ENCODE results near the gene CELF2.

Gene CELF2

DNA sequence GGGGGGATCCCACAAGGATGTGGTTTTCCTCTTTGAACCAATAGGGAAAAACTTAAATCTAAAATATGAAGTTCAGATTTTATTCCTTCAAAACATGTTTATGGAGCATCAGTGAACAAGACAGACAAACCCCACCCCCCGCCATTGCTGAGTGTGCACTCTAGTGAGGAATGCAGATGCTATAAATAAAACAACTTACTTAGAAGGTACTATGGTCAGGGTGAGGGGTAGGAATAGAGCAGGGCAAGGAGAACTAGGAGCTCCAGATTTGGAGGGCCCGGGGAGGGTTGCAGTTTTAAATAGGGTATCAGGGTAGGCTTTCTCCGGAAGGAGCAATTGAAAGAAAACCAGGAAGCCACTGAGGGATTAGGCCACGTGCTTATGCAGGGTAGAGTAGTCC lies 47.9 kb downstream of the CELF2 start:
- Histone ChIP-seq H3K36me3 (peaks cover 0 to 4% (median 0%) of the 10 kb centered on the region in 3 donors), H3K9me3 (no peaks in the 10 kb centered on the region), H3K4me1 (peaks cover 0 to 5% (median 0%) of the 10 kb centered on the region in 4 donors), H3K4me3 (no peak overlapping the region), H3K27me3 (no peaks in the 10 kb centered on the region), H3K27ac (no peak overlapping the region)
- no peak for DNase-seq
- TF ChIP-seq, protein P1, sequence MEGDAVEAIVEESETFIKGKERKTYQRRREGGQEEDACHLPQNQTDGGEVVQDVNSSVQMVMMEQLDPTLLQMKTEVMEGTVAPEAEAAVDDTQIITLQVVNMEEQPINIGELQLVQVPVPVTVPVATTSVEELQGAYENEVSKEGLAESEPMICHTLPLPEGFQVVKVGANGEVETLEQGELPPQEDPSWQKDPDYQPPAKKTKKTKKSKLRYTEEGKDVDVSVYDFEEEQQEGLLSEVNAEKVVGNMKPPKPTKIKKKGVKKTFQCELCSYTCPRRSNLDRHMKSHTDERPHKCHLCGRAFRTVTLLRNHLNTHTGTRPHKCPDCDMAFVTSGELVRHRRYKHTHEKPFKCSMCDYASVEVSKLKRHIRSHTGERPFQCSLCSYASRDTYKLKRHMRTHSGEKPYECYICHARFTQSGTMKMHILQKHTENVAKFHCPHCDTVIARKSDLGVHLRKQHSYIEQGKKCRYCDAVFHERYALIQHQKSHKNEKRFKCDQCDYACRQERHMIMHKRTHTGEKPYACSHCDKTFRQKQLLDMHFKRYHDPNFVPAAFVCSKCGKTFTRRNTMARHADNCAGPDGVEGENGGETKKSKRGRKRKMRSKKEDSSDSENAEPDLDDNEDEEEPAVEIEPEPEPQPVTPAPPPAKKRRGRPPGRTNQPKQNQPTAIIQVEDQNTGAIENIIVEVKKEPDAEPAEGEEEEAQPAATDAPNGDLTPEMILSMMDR (IDR thresholded peaks at IDR 0.05): no peak
- intact Hi-C loops (cut with DNase I; ENCODE audit: low total_unique reads): no loop called here

DNA sequence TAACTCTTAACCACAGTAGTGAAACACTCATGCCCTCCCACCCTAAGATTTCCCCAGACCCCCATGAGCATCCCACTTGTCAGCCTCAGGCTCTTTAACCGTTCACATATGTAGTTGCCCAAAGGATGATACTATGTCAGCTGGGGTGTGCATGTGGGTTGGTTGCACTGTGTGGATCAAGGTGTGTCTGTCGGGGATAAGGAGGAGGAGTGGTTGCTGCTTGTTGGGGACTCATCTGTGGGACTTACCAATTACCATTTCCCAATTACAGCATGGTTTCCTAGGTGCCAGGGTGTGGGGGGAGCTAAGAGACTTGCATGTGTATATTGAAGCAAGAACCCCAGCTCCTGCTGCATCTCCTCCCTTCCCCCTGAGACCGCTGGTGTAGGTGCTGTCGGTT lies 48.8 kb downstream of the CELF2 start:
- TF ChIP-seq, protein P1 (IDR thresholded peaks at IDR 0.05): no peak
- Histone ChIP-seq H3K9me3 (no peaks in the 10 kb centered on the region), H3K27me3 (no peaks in the 10 kb centered on the region), H3K4me3 (no peak overlapping the region), H3K27ac (no peak overlapping the region), H3K36me3 (peaks cover 0 to 4% (median 0%) of the 10 kb centered on the region in 3 donors), H3K4me1 (peaks cover 0 to 5% (median 0%) of the 10 kb centered on the region in 4 donors)
- intact Hi-C loops (cut with DNase I; ENCODE audit: low total_unique reads): no loop called here
- no peak for DNase-seq

DNA sequence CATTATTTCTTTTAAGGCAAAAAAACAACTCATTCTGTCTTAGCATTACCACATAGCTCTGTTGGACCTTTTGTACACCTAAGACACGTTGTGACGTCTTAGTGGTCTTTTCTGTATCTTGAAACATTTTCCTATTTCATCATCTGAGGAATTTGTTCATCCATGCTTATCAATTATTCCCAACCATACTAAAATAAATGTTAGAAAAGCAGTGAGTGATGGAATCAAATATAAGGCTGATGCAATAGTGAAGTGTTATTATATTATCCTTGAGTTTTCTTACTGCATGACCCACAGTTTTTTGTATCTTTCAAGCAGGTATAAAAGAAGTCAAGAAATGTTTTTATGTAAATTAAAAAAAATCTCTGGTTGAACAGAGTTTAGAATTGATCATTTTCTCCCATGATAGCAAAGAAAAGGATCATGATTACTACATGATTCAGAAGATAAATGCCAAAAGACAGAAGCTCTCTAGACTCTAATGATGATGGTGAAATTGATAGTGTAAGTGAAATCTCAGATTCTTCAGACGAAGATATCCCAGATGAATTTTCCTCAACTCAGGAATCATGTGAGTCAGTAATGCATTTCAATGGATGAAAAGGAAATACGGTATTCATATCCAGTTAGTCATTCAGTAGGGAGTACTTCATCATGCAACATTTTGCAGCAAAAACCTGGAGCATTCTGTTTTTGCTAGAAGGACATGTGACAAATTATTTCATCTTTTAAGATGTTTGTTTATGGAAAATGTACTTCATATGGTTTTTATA lies 51.4 kb downstream of the CELF2 start:
- intact Hi-C loops (cut with DNase I; ENCODE audit: low total_unique reads): no loop called here
- Histone ChIP-seq H3K36me3 (no peaks in the 10 kb centered on the region), H3K4me1 (peaks cover 0 to 16% (median 12%) of the 10 kb centered on the region in 4 donors), H3K9me3 (no peaks in the 10 kb centered on the region), H3K27me3 (no peaks in the 10 kb centered on the region), H3K27ac (no peak overlapping the region), H3K4me3 (no peak overlapping the region)
- TF ChIP-seq, protein P1 (IDR thresholded peaks at IDR 0.05): no peak
- DNase-seq: no peak

DNA sequence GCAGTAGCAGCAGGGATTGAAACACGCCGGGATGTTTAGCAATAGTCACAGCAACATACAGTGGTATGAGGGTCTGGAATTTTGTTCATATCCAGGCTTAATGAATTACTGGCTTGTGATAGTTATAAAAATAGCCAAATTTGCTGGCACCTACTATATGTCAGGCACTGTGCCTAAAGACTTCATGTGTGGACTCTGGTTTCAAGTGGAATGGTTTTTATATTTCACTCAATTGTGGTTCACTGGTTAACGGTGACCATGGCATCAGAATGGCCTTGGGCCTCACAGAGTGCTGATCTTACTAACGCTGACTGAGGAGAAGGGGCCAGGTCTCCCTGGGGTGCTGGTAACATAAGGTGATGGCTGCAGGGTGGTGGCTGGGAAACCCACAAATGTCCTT lies 55.7 kb downstream of the CELF2 start:
- no peak overlapping the region for H3K27ac ChIP-seq
- no peaks in the 10 kb centered on the region for H3K36me3 ChIP-seq
- H3K4me3 ChIP-seq: no peak overlapping the region
- TF ChIP-seq, protein P1 (IDR thresholded peaks at IDR 0.05): no peak
- H3K27me3 ChIP-seq: no peaks in the 10 kb centered on the region
- peaks cover 0 to 27% (median 11%) of the 10 kb centered on the region in 4 donors for H3K4me1 ChIP-seq
- H3K9me3 ChIP-seq: no peaks in the 10 kb centered on the region
- intact Hi-C loops (cut with DNase I; ENCODE audit: low total_unique reads): no loop called here
- no peak for DNase-seq

DNA sequence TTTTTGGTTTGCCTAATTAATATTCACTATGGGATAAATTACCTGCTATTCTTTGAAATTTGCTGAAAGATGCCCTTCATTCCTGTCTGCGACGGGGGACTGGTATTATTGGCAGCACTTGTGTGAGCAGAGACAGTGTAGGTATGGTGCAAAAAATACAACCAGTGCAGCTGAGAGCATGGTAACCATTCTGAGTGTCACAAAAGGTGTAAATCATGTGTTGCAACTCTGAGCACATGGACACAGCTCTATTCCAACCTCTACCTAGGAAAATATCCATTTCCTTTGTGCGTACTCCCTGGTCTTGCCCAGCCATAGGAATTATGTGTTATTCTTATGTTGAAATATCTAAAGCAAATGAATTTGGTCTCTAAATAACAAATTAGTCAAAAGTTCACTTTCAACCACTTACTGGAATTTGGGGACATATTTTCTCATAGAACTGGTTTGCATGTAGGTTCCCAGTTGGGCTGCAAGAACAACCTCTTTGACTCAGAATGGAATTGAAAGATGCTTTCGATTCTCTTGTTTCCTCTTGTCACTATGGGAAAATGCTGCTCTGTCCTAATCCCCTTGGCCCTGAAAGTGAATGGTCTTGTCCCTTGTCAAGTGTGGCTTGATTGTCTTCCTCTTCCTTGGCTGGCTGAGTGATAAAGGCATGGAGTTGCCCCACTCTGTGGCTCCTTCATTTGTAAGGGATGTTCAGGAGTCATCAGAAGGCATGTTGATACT lies 57.0 kb downstream of the CELF2 start:
- H3K4me3 ChIP-seq: no peak overlapping the region
- H3K4me1 ChIP-seq: peaks cover 0 to 27% (median 11%) of the 10 kb centered on the region in 4 donors

More for the DNA sequence above, 57.0 kb downstream of the CELF2 start:
- no peak for DNase-seq
- Histone ChIP-seq H3K36me3 (no peaks in the 10 kb centered on the region), H3K9me3 (no peaks in the 10 kb centered on the region), H3K27me3 (no peaks in the 10 kb centered on the region), H3K27ac (no peak overlapping the region)
- TF ChIP-seq, protein P1 (IDR thresholded peaks at IDR 0.05): no peak
- intact Hi-C loops (cut with DNase I; ENCODE audit: low total_unique reads): no loop called here
